AG04450 (cell line): ENCODE data around the gene FNDC5. TPM values are rescaled to one million over a fixed set of nuclear protein-coding genes. Genes with fewer than 3 reads are reported as not detected.
A peak's percentile ranks its signal among the peaks of the same experiment; 100 is the strongest.

Experiments used
- CTCF ChIA-PET: fragments of 300-600, 350-600 bp; formaldehyde crosslinking; extraction: SDS; loops from one replicate; lab custom pipeline; 2022; ENCODE audit warnings: antibody characterized with exemption, inconsistent platforms; lab: Charles Lee
- POLR2A ChIA-PET: fragments of 350-600 bp; formaldehyde crosslinking; extraction: SDS; loops from one replicate; lab custom pipeline; 2021; ENCODE audit warnings: antibody characterized with exemption, inconsistent platforms; lab: Yijun Ruan, JAX
- DNase-seq: peaks from one replicate; pipeline ENCODE4 v3.0.0-alpha.2; 2011; ENCODE audit warnings: low read depth, low spot score
- H3K27ac ChIP-seq: one replicate; pipeline ENCODE4 v1.5.1; 2012; ENCODE audit warnings: low read depth, low read length, control low read depth
- H3K27me3 ChIP-seq: one replicate; pipeline ENCODE4 v1.6.0; 2012; ENCODE audit warnings: low read length; ENCODE audit not compliant: control insufficient read depth, insufficient read depth
- H3K4me3 ChIP-seq: 2 replicates; pipeline ENCODE4 v1.5.1; 2011; ENCODE audit warnings: mild to moderate bottlenecking, low read depth, low read length, control low read depth
- H3K9me3 ChIP-seq: 2 replicates; pipeline ENCODE4 v1.5.1; 2012; ENCODE audit warnings: low read length; ENCODE audit not compliant: control insufficient read depth, insufficient read depth
- CTCF ChIP-seq: IDR thresholded peaks from 2 replicates; pipeline ENCODE4 v1.5.1; 2011; ENCODE audit warnings: low read depth, low read length, control low read depth, inconsistent platforms
- polyA plus RNA-seq: library from polyadenylated mRNA; depleted of rRNA; stranded (reverse); fragments of >200 nt; gene quantifications from 2 replicates; pipeline ENCODE4 v1.2.3, GENCODE V29; 2011

The FNDC5 gene
- polyA plus RNA-seq, 1 experiment = 1.5 TPM

DNA sequence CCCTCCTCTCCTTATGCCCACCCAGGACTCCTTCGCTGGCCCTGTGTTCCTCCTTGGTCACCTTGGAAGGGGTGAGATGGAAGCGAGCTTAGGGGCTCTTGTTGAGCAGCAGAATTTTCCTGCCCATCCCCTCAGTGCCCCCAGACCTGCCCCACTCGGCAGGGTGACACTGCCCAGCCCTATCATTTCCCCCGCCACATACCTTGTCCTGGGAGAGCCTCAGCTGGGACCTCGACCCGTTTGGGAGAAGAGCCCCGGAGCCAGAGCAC is 1.4 kb upstream of the FNDC5 start:
- ChIA-PET CTCF (interaction anchor here (0.6 to 2.2 kb wide), 19 partner anchors 9 to 471 kb away, joined by 3 to 11 read pairs (median 4); no protein-coding TSS in a partner anchor), POLR2A (no interaction called here)
- DNase-seq = no peak
- Histone ChIP-seq H3K4me3 (no peak overlapping the region), H3K27ac (no peak overlapping the region), H3K9me3 (no peaks in the 10 kb centered on the region), H3K27me3 (peaks cover 12% of the 10 kb centered on the region)
- no peak for TF ChIP-seq CTCF

- Histone ChIP-seq H3K4me3 (peak overlapping the region; percentile 46; the same call in 1 of the 2 replicates), H3K27me3 (peaks cover 12% of the 10 kb centered on the region), H3K27ac (no peak overlapping the region), H3K9me3 (no peaks in the 10 kb centered on the region)
- ChIA-PET POLR2A (interaction anchor here (0.7 kb wide), 1 partner anchor 54 kb away, joined by 3 read pairs; the partner anchor contains the start of genes S100PBP and YARS1), CTCF (interaction anchor here (0.6 to 2.2 kb wide), 23 partner anchors 8 to 470 kb away, joined by 3 to 11 read pairs (median 3); partner anchors contain the start of gene HPCA)
- no peak for DNase-seq
- no peak for TF ChIP-seq CTCF
Measured at GRCh38 chr1:32871364-32872191, 866 bp upstream of the FNDC5 start.

- Histone ChIP-seq H3K9me3 (no peaks in the 10 kb centered on the region), H3K27me3 (peaks cover 12% of the 10 kb centered on the region), H3K27ac (no peak overlapping the region), H3K4me3 (peak overlapping the region; percentile 32)
- no peak for TF ChIP-seq CTCF
- CTCF ChIA-PET = interaction anchor here (1.4 to 2.2 kb wide), 2 partner anchors 23 to 215 kb away, joined by 3 to 11 read pairs; no protein-coding TSS in a partner anchor
- no peak for DNase-seq
- POLR2A ChIA-PET = no interaction called here
Measured at GRCh38 chr1:32869923-32870614, 643 bp downstream of the FNDC5 start.

GRCh38 chr1:32868806-32869455 is 1.8 kb downstream of the FNDC5 start:
- Histone ChIP-seq H3K27me3 (peaks cover 12% of the 10 kb centered on the region), H3K27ac (no peak overlapping the region), H3K4me3 (no peak overlapping the region), H3K9me3 (no peaks in the 10 kb centered on the region)
- TF ChIP-seq CTCF = no peak
- ChIA-PET POLR2A (no interaction called here), CTCF (no interaction called here)
- no peak for DNase-seq
